Inflammatory macrophage treated with lipopolysaccharide for 4 hours (primary cell): Measurements from ENCODE around the gene UBE3B.

Source experiments
- DNase-seq: peaks from one replicate; pipeline ENCODE4 v3.0.0-alpha.2; 2020

Gene UBE3B

DNA sequence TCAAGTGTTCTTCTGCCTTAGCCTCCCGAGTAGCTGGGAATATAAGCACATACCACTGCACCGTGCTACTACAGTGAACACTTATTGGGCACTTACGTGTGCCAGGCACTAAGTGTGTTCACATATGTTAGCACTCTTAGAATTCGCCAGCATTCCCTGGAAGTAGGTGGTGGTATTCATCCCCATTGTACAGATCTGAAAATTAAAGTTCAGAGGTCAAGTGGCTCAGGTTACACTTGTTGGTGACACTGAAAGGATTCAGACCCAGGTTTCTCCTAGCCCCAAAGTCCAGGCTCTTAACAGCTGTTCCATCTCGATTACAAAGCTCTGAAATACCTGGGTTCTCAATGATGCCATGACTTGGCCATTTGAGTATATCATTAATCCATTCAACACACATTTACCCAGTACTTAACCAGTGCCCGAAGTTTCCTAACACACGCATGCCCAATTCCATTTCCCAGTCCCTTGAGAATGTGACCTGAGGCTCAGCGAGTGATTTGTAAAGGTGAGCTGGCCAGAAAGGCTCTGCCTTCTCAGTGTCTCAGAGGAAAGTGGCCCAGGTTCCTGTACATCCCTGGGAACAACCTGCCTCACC is 101.0 kb downstream of the UBE3B start:
- DNase-seq: no peak

DNA sequence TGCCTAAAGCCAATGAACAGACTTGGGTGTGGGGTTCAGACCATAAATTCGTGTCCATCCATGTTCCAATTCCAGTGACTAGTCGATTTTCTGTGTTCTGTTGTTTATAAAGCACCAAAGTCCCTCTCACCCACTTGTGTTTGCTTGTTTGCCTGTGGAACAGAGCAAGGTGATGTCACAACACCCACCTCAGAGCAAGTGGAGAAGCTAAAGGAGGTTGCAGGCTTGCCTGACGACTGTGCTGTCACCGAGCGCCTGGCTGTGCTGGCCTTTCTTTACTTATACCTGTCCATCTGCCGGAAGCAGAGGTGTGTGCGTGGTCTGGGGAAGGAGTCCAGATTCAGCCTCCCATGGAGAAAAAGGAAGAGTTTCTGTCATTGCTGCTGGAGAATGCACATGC is 102.2 kb downstream of the UBE3B start:
- DNase-seq: no peak

GRCh38 chr12:109580272-109580671 is 102.8 kb downstream of the UBE3B start:
- DNase-seq: no peak

GRCh38 chr12:109580684-109581333 is 103.4 kb downstream of the UBE3B start:
- DNase-seq: no peak

GRCh38 chr12:109581334-109581691 is 103.9 kb downstream of the UBE3B start:
- DNase-seq: no peak

- DNase-seq: no peak
Observed at GRCh38 chr12:109581856-109582255, 104.4 kb downstream of the UBE3B start.

DNA sequence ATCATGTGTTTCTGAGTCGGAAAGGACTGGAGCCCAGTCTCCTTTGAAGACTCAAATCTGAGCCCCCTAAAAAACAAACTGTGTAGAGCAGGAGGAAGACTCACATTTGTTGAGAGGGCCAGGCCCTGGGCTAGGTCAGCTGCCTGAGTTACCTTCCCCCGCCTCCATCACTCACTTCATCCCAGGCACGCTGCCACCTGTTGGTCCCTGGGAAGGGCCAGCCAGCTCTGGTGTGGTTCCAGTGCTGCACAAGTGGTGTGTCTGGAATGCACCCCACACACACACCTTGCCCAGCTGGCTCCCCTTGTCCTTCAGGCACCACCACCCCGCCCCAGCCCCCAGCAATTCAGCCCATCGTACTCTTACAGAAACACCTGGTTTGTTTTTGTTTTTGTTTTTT is 105.2 kb downstream of the UBE3B start:
- DNase-seq: no peak

GRCh38 chr12:109583733-109584132 is 106.3 kb downstream of the UBE3B start:
- no peak for DNase-seq
